ENCODE results near the gene PPFIA3.

PPFIA3 gene

GRCh38 chr19:49085020-49085867 lies 34.1 kb upstream of the PPFIA3 start, which contains the start of gene SNRNP70:
TSS of gene SNRNP70 (plus strand) at chr19:49085451. CDS start at chr19:49086415, 964 bp downstream.
- peaks cover 29% of the 10 kb centered on the region for H3K4me1 ChIP-seq (ENCODE audit: low read depth, poor library complexity, severe bottlenecking)
- H3K27ac ChIP-seq = peak within 1 kb of the TSS; percentile 54
- TF ChIP-seq, protein P1, sequence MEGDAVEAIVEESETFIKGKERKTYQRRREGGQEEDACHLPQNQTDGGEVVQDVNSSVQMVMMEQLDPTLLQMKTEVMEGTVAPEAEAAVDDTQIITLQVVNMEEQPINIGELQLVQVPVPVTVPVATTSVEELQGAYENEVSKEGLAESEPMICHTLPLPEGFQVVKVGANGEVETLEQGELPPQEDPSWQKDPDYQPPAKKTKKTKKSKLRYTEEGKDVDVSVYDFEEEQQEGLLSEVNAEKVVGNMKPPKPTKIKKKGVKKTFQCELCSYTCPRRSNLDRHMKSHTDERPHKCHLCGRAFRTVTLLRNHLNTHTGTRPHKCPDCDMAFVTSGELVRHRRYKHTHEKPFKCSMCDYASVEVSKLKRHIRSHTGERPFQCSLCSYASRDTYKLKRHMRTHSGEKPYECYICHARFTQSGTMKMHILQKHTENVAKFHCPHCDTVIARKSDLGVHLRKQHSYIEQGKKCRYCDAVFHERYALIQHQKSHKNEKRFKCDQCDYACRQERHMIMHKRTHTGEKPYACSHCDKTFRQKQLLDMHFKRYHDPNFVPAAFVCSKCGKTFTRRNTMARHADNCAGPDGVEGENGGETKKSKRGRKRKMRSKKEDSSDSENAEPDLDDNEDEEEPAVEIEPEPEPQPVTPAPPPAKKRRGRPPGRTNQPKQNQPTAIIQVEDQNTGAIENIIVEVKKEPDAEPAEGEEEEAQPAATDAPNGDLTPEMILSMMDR (conservative IDR thresholded peaks at IDR 0.05; ENCODE audit: low read depth, low read length) = no peak
- H3K79me2 ChIP-seq (ENCODE audit: insufficient read depth, low read depth) = peaks cover 49% of the 10 kb centered on the region
- H4K20me1 ChIP-seq (ENCODE audit: insufficient read depth) = peaks cover 26% of the 10 kb centered on the region
- H3K27me3 ChIP-seq (ENCODE audit: insufficient read depth, low read depth) = no peaks in the 10 kb centered on the region
- H3K36me3 ChIP-seq (ENCODE audit: insufficient read depth) = peaks cover 13% of the 10 kb centered on the region; the same call in 1 of the 2 replicates
- H3K4me3 ChIP-seq (IDR thresholded peaks at IDR 0.05; ENCODE audit: insufficient read depth, low read depth, low read length) = peak within 1 kb of the TSS; percentile 81
- peak within 1 kb of the TSS; percentile 95 for H3K4me2 ChIP-seq
- H2AFZ ChIP-seq (ENCODE audit: low read depth) = peak within 1 kb of the TSS; percentile 80
- peak within 1 kb of the TSS; percentile 81 for H3K9ac ChIP-seq

DNA sequence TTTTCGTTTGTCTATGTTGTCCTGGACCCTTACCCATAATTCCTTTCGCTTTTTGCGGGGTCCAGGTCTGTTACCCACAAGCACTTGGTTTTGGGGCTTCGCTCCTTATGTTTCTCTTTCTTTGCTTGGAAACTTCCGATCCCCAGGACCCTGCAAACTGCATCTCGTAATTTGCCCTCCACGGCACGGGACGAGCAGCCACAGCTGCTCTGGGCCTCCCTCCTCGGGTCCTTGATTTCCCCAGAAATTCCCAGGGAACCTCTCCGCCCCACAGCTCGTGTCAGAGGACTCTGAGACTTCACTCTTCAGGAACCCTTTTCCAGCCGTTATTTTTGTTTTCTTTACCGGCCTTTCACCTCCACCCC lies 33.5 kb upstream of the PPFIA3 start:
- Histone ChIP-seq H2AFZ (ENCODE audit: low read depth) (peak overlapping the region; percentile 80), H3K4me3 (IDR thresholded peaks at IDR 0.05; ENCODE audit: insufficient read depth, low read depth, low read length) (peak overlapping the region; percentile 81), H4K20me1 (ENCODE audit: insufficient read depth) (peaks cover 30% of the 10 kb centered on the region), H3K27ac (peak overlapping the region; percentile 54), H3K36me3 (ENCODE audit: insufficient read depth) (peaks cover 19% of the 10 kb centered on the region; the same call in 1 of the 2 replicates), H3K9ac (peak overlapping the region; percentile 81), H3K79me2 (ENCODE audit: insufficient read depth, low read depth) (peaks cover 55% of the 10 kb centered on the region), H3K4me2 (peak overlapping the region; percentile 95), H3K4me1 (ENCODE audit: low read depth, poor library complexity, severe bottlenecking) (peaks cover 35% of the 10 kb centered on the region), H3K27me3 (ENCODE audit: insufficient read depth, low read depth) (no peaks in the 10 kb centered on the region)
- TF ChIP-seq, protein P1 (conservative IDR thresholded peaks at IDR 0.05; ENCODE audit: low read depth, low read length) = no peak

DNA sequence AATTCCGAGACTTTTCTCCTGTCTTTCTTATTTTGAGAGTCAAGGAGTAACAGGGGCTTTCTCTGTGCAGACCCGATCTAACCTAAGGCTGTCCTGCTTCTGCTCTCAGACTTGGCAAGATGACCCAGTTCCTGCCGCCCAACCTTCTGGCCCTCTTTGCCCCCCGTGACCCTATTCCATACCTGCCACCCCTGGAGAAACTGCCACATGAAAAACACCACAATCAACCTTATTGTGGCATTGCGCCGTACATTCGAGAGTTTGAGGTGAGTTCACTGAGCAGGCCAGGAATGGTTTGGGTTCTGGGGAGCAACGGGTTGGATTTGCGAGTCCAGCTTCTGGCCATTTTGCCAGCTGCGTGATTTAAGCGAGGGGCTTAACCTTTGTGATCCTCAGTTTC lies 33.0 kb upstream of the PPFIA3 start:
- peaks cover 19% of the 10 kb centered on the region; the same call in 1 of the 2 replicates for H3K36me3 ChIP-seq (ENCODE audit: insufficient read depth)
- TF ChIP-seq, protein P1 (conservative IDR thresholded peaks at IDR 0.05; ENCODE audit: low read depth, low read length) = no peak
- peak overlapping the region; percentile 95 for H3K4me2 ChIP-seq
- no peaks in the 10 kb centered on the region for H3K27me3 ChIP-seq (ENCODE audit: insufficient read depth, low read depth)
- peak overlapping the region; percentile 81 for H3K4me3 ChIP-seq (IDR thresholded peaks at IDR 0.05; ENCODE audit: insufficient read depth, low read depth, low read length)
- peak overlapping the region; percentile 54; the same call in 1 of the 2 replicates for H3K27ac ChIP-seq
- H2AFZ ChIP-seq (ENCODE audit: low read depth) = no peak overlapping the region
- peaks cover 60% of the 10 kb centered on the region for H3K79me2 ChIP-seq (ENCODE audit: insufficient read depth, low read depth)
- H4K20me1 ChIP-seq (ENCODE audit: insufficient read depth) = peaks cover 30% of the 10 kb centered on the region
- H3K4me1 ChIP-seq (ENCODE audit: low read depth, poor library complexity, severe bottlenecking) = peaks cover 39% of the 10 kb centered on the region
- peak overlapping the region; percentile 81 for H3K9ac ChIP-seq

GRCh38 chr19:49091391-49092038 lies 27.8 kb upstream of the PPFIA3 start:
- Histone ChIP-seq H3K9ac (no peak overlapping the region), H3K79me2 (ENCODE audit: insufficient read depth, low read depth) (peaks cover 58% of the 10 kb centered on the region)
- TF ChIP-seq, protein P1 (conservative IDR thresholded peaks at IDR 0.05; ENCODE audit: low read depth, low read length) = no peak

More at GRCh38 chr19:49091391-49092038, 27.8 kb upstream of the PPFIA3 start:
- Histone ChIP-seq H3K4me3 (IDR thresholded peaks at IDR 0.05; ENCODE audit: insufficient read depth, low read depth, low read length) (no peak overlapping the region), H3K4me2 (no peak overlapping the region), H2AFZ (ENCODE audit: low read depth) (no peak overlapping the region), H3K4me1 (ENCODE audit: low read depth, poor library complexity, severe bottlenecking) (peaks cover 36% of the 10 kb centered on the region), H3K27me3 (ENCODE audit: insufficient read depth, low read depth) (no peaks in the 10 kb centered on the region), H4K20me1 (ENCODE audit: insufficient read depth) (peaks cover 27% of the 10 kb centered on the region), H3K27ac (no peak overlapping the region), H3K36me3 (ENCODE audit: insufficient read depth) (peaks cover 29% of the 10 kb centered on the region; the same call in 1 of the 2 replicates)
